RWPE2 (cell line): ENCODE results near the gene CAVIN4.

ENCODE experiments used
- ATAC-seq: fragments of 200-7000 bp; cut with Tn5 transposase; 3 replicates; pipeline ENCODE4 v1.9.1; 2021; ENCODE audit warnings: low read depth
- DNase-seq: peaks from one replicate; pipeline ENCODE4 v3.0.0-alpha.2; 2020; ENCODE audit warnings: low spot score
- H3K27ac ChIP-seq: fragments of 450-650 bp; 2 replicates; pipeline ENCODE4 v1.5.1; 2017; ENCODE audit warnings: mild to moderate bottlenecking; ENCODE audit not compliant: poor library complexity, severe bottlenecking
- H3K27me3 ChIP-seq: fragments of 250-450 bp; sonication (Bioruptor Pico); 2 replicates; pipeline ENCODE4 v1.5.1; 2021; ENCODE audit warnings: mild to moderate bottlenecking, moderate library complexity; ENCODE audit not compliant: insufficient read depth, poor library complexity, severe bottlenecking
- H3K36me3 ChIP-seq: fragments of 250-450 bp; sonication (Bioruptor Pico); 2 replicates; pipeline ENCODE4 v1.5.1; 2020; ENCODE audit warnings: low read depth, mild to moderate bottlenecking, moderate library complexity
- H3K4me1 ChIP-seq: fragments of 250-450 bp; sonication (Bioruptor Pico); 2 replicates; pipeline ENCODE4 v1.5.1; 2021; ENCODE audit warnings: mild to moderate bottlenecking, moderate library complexity; ENCODE audit not compliant: insufficient read depth, poor library complexity, severe bottlenecking
- H3K4me3 ChIP-seq: fragments of 250-450 bp; sonication (Bioruptor Pico); 2 replicates; pipeline ENCODE4 v1.5.1; 2021; ENCODE audit warnings: mild to moderate bottlenecking, moderate library complexity; ENCODE audit not compliant: severe bottlenecking
- H3K9me3 ChIP-seq: fragments of 250-450 bp; sonication (Bioruptor Pico); 2 replicates; pipeline ENCODE4 v1.5.1; 2021; ENCODE audit warnings: mild to moderate bottlenecking, moderate library complexity; ENCODE audit not compliant: severe bottlenecking
- TF ChIP-seq, protein P1 (sequence below): fragments of 450-650 bp; IDR thresholded peaks from one replicate; pipeline ENCODE4 v1.5.1; 2017; ENCODE audit warnings: mild to moderate bottlenecking, moderate library complexity; ENCODE audit not compliant: poor library complexity, severe bottlenecking

CAVIN4 gene

DNA sequence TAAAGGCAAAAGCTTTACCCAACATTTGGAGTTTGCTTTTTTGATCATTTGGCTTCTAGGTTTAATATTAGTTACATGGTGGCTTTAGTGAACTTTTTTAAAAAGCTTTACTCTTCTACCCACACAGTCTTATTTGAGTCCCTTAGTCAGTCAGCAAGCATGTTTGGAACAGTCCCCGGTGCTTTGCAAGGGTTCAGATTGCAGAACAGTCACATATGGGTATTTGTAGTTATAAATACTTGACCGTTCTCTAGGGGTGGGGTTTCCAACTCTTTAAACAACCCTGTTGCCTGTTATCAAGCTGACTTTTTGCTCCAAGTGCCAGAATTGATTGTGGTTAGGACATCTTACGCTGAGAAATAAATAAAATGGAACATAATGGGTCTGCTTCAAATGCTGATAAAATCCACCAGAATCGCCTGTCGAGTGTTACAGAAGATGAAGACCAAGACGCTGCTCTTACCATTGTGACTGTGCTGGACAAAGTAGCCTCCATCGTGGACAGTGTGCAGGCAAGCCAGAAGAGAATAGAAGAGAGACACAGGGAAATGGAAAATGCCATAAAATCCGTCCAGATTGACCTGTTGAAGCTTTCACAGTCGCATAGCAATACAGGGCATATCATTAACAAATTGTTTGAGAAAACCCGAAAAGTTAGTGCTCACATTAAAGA is at the start of gene CAVIN4:
CAVIN4 (plus strand) TSS at position 304 of the 673 bp plus-strand sequence; CDS start at position 369, 65 bp downstream.
- H3K4me3 ChIP-seq, result no peak within 1 kb of the TSS
- H3K27me3 ChIP-seq, result no peaks in the 10 kb centered on the region
- DNase-seq (no peak), ATAC-seq (no peak)
- no peaks in the 10 kb centered on the region for H3K36me3 ChIP-seq
- no peaks in the 10 kb centered on the region for H3K4me1 ChIP-seq
- TF ChIP-seq, protein P1, sequence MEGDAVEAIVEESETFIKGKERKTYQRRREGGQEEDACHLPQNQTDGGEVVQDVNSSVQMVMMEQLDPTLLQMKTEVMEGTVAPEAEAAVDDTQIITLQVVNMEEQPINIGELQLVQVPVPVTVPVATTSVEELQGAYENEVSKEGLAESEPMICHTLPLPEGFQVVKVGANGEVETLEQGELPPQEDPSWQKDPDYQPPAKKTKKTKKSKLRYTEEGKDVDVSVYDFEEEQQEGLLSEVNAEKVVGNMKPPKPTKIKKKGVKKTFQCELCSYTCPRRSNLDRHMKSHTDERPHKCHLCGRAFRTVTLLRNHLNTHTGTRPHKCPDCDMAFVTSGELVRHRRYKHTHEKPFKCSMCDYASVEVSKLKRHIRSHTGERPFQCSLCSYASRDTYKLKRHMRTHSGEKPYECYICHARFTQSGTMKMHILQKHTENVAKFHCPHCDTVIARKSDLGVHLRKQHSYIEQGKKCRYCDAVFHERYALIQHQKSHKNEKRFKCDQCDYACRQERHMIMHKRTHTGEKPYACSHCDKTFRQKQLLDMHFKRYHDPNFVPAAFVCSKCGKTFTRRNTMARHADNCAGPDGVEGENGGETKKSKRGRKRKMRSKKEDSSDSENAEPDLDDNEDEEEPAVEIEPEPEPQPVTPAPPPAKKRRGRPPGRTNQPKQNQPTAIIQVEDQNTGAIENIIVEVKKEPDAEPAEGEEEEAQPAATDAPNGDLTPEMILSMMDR, result no peak
- H3K27ac ChIP-seq, result no peak within 1 kb of the TSS
- no peaks in the 10 kb centered on the region for H3K9me3 ChIP-seq

GRCh38 chr9:100534401-100534800 is 43.5 kb upstream of the CAVIN4 start:
- TF ChIP-seq, protein P1, result no peak
- Histone ChIP-seq H3K4me1 (no peaks in the 10 kb centered on the region), H3K36me3 (no peaks in the 10 kb centered on the region), H3K27ac (no peak overlapping the region), H3K27me3 (no peaks in the 10 kb centered on the region), H3K9me3 (no peaks in the 10 kb centered on the region), H3K4me3 (no peak overlapping the region)
- ATAC-seq (no peak), DNase-seq (no peak)

- no peak overlapping the region for H3K4me3 ChIP-seq
- DNase-seq (no peak), ATAC-seq (no peak)
- H3K27me3 ChIP-seq, result no peaks in the 10 kb centered on the region
- H3K27ac ChIP-seq, result no peak overlapping the region
- no peaks in the 10 kb centered on the region for H3K4me1 ChIP-seq
- no peaks in the 10 kb centered on the region for H3K36me3 ChIP-seq
- TF ChIP-seq, protein P1, result no peak
- H3K9me3 ChIP-seq, result no peaks in the 10 kb centered on the region
These were observed 37.6 kb upstream of the CAVIN4 start for GRCh38 chr9:100540327-100540726.

GRCh38 chr9:100549048-100549447 is 28.8 kb upstream of the CAVIN4 start:
- H3K4me3 ChIP-seq, result no peak overlapping the region
- H3K27me3 ChIP-seq, result no peaks in the 10 kb centered on the region
- ATAC-seq, result no peak
- no peak overlapping the region for H3K27ac ChIP-seq
- TF ChIP-seq, protein P1, result no peak
- no peak for DNase-seq
- no peaks in the 10 kb centered on the region for H3K4me1 ChIP-seq
- H3K9me3 ChIP-seq, result no peaks in the 10 kb centered on the region
- no peaks in the 10 kb centered on the region for H3K36me3 ChIP-seq

DNA sequence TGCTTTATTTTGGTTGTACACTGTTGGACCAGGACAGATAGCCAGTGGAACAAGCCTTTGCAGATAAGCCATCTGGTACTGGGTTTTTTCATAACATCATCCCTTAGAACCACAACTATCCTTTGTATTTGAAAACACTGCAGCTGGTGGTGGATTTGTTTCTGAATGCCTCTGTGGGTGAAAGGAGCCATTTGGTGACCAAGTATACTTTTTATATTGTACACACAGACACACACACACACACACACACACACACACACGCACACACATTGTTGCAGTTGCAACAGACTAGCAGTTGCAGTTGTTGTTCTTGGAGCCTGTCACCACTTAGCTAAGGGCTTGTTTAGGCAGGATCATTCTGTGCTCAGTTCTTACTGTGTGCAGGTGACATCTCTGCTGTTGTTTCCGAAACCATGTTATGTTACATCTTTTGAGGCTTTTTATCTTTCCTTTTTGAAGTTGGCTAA is 22.9 kb upstream of the CAVIN4 start:
- TF ChIP-seq, protein P1, result no peak
- no peak overlapping the region for H3K4me3 ChIP-seq
- H3K27ac ChIP-seq, result no peak overlapping the region
- no peaks in the 10 kb centered on the region for H3K27me3 ChIP-seq
- H3K4me1 ChIP-seq, result no peaks in the 10 kb centered on the region
- ATAC-seq (no peak), DNase-seq (no peak)
- H3K9me3 ChIP-seq, result no peaks in the 10 kb centered on the region
- no peaks in the 10 kb centered on the region for H3K36me3 ChIP-seq
